Progenitor cell of endocrine pancreas (in vitro differentiated cells): ENCODE results near the gene PDCD1LG2. TPM values are rescaled to one million over a fixed set of nuclear protein-coding genes. Genes with fewer than 3 reads are reported as not detected.

Experiments
- DNase-seq: peaks from one replicate; pipeline ENCODE4 v3.0.0; 2021; ENCODE audit warnings: low spot score; ENCODE audit not compliant: unreplicated experiment
- H3K27ac Mint-ChIP-seq: 2 replicates; pipeline ENCODE4 v1.8.0; 2021; ENCODE audit warnings: mild to moderate bottlenecking, moderate library complexity, mixed read lengths
- H3K27me3 Mint-ChIP-seq: 2 replicates; pipeline ENCODE4 v1.8.0; 2021; ENCODE audit warnings: mixed read lengths
- H3K36me3 Mint-ChIP-seq: 2 replicates; pipeline ENCODE4 v1.8.0; 2022; ENCODE audit warnings: mixed read lengths; ENCODE audit not compliant: insufficient read depth
- H3K4me1 Mint-ChIP-seq: 2 replicates; pipeline ENCODE4 v1.8.0; 2021; ENCODE audit warnings: low read depth, mixed read lengths
- H3K4me3 Mint-ChIP-seq: 2 replicates; pipeline ENCODE4 v1.8.0; 2021; ENCODE audit warnings: low read depth, mild to moderate bottlenecking, moderate library complexity, mixed read lengths
- H3K9me3 Mint-ChIP-seq: 2 replicates; pipeline ENCODE4 v1.8.0; 2021; ENCODE audit warnings: low read depth, mixed read lengths
- total RNA-seq: library from RNA; stranded (reverse); gene quantifications from 2 replicates; pipeline ENCODE4 v1.2.1, GENCODE V29; 2021
- TF ChIP-seq, protein P1 (sequence below): fragments of 200-600 bp; sonication (generic); IDR thresholded peaks from one replicate; pipeline ENCODE4 v1.5.0; 2021; ENCODE audit warnings: antibody characterized with exemption, mild to moderate bottlenecking; ENCODE audit not compliant: unreplicated experiment

PDCD1LG2 gene
- total RNA-seq, 1 donor from 2014 or later: not detected

DNA sequence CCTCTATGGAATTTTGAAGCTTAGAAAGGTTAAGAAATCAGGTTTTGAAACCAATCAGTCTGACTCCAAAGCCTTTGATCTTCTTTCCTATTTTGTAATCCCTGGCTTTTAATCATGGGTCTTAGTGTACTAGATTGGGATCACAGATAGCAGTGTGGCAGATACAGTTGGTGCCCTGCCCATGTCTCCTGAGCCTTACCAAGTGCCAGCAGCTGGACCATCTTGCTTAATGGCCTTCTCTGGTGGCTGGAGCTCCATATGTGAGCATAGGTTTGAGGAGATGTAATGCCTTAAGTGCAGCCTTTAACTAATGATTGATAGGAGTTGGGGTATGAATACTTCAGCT lies 101.8 kb downstream of the PDCD1LG2 start:
- TF ChIP-seq, protein P1, sequence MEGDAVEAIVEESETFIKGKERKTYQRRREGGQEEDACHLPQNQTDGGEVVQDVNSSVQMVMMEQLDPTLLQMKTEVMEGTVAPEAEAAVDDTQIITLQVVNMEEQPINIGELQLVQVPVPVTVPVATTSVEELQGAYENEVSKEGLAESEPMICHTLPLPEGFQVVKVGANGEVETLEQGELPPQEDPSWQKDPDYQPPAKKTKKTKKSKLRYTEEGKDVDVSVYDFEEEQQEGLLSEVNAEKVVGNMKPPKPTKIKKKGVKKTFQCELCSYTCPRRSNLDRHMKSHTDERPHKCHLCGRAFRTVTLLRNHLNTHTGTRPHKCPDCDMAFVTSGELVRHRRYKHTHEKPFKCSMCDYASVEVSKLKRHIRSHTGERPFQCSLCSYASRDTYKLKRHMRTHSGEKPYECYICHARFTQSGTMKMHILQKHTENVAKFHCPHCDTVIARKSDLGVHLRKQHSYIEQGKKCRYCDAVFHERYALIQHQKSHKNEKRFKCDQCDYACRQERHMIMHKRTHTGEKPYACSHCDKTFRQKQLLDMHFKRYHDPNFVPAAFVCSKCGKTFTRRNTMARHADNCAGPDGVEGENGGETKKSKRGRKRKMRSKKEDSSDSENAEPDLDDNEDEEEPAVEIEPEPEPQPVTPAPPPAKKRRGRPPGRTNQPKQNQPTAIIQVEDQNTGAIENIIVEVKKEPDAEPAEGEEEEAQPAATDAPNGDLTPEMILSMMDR: no peak
- Mint-ChIP-seq H3K36me3 (no peaks in the 10 kb centered on the region), H3K27ac (no peak overlapping the region), H3K4me3 (no peak overlapping the region), H3K4me1 (peaks cover 4% of the 10 kb centered on the region), H3K9me3 (no peaks in the 10 kb centered on the region), H3K27me3 (no peaks in the 10 kb centered on the region)
- no peak for DNase-seq

DNA sequence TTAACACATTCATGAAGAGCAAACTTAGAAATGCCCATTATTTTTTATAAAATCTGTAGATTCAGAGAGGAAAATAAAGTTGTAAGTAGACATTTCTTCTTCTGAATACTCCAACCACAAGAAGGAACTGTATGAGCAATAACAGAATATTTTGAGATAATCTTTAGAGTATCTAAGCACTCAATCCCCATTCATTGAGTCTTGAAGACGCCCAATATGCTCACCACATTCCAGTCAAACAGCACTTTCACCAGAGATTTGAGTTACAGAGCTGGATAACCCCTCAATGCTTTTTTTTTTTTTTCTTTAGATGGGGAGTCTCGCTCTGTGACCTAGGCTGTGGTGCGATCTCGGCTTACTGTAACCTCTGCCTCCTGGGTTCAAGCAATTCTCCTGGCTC lies 103.9 kb downstream of the PDCD1LG2 start:
- Mint-ChIP-seq H3K36me3 (no peaks in the 10 kb centered on the region), H3K27ac (no peak overlapping the region), H3K4me3 (no peak overlapping the region), H3K27me3 (no peaks in the 10 kb centered on the region), H3K4me1 (peaks cover 6% of the 10 kb centered on the region), H3K9me3 (no peaks in the 10 kb centered on the region)
- TF ChIP-seq, protein P1: no peak
- no peak for DNase-seq

DNA sequence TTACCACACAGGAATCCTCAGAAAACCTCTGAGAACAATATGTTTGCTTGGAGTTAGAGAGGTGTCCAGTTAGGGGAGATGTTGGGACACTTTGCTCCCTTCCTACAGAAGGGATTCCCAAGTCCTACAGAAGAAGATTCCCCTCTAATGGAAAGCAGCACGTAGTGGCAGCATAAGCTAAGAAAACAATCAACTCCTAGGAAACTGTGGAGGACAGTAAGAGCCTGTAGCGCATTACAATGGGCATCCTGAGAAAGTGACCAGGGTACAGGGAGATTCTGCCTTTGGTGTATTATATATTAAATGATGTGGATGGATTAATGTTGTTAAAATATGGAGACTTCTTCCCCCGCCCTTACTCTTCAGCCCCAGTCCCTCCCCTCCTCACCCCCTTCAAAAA lies 104.7 kb downstream of the PDCD1LG2 start:
- no peak overlapping the region for H3K27ac Mint-ChIP-seq
- no peak overlapping the region for H3K4me3 Mint-ChIP-seq
- TF ChIP-seq, protein P1: no peak
- peaks cover 6% of the 10 kb centered on the region for H3K4me1 Mint-ChIP-seq
- H3K27me3 Mint-ChIP-seq: no peaks in the 10 kb centered on the region
- DNase-seq: no peak
- H3K9me3 Mint-ChIP-seq: no peaks in the 10 kb centered on the region
- H3K36me3 Mint-ChIP-seq: no peaks in the 10 kb centered on the region

- Mint-ChIP-seq H3K9me3 (no peaks in the 10 kb centered on the region), H3K4me3 (no peak overlapping the region), H3K36me3 (no peaks in the 10 kb centered on the region), H3K4me1 (peaks cover 2% of the 10 kb centered on the region), H3K27ac (no peak overlapping the region), H3K27me3 (no peaks in the 10 kb centered on the region)
- DNase-seq: no peak
- TF ChIP-seq, protein P1: no peak
These were observed 107.4 kb downstream of the PDCD1LG2 start for GRCh38 chr9:5617749-5618148.

DNA sequence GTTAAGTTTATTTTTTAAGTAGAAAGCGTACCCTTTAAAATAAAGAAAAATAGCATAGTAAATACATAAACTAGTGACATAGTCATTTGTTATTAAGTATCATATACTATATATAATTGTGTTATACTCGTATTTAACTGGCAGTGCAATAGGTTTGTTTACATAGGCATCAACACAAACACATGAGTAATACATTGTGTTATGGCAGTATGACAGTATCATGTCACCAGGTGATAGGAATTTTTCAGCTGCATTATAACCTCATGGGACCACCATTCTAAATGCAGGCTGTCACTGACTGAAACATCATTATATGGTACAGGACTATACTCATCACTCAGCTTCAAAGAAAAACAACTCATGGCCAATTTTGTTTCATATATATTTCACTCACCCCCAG lies 110.2 kb downstream of the PDCD1LG2 start:
- H3K9me3 Mint-ChIP-seq: no peaks in the 10 kb centered on the region
- H3K4me1 Mint-ChIP-seq: peaks cover 2% of the 10 kb centered on the region
- H3K27ac Mint-ChIP-seq: no peak overlapping the region
- H3K27me3 Mint-ChIP-seq: no peaks in the 10 kb centered on the region
- no peak overlapping the region for H3K4me3 Mint-ChIP-seq
- TF ChIP-seq, protein P1: no peak
- H3K36me3 Mint-ChIP-seq: no peaks in the 10 kb centered on the region
- no peak for DNase-seq

Other genes with a start within 250 kb of the PDCD1LG2 start
- 4.0 and 4.4 TPM in 2 replicates for gene RLN2, start 205.8 kb upstream of the PDCD1LG2 start, total RNA-seq
- gene RLN1, start 170.7 kb upstream of the PDCD1LG2 start, total RNA-seq: 0.91 and 1.2 TPM in 2 replicates
- gene PLGRKT, start 72.6 kb upstream of the PDCD1LG2 start, total RNA-seq: 16.8 and 18.9 TPM in 2 replicates
- gene CD274, start 60.0 kb upstream of the PDCD1LG2 start, total RNA-seq: 0.29 and 0.55 TPM in 2 replicates
- gene RIC1, start 118.6 kb downstream of the PDCD1LG2 start, total RNA-seq: 24.2 and 25.1 TPM in 2 replicates